DND-41 (cell line): ENCODE results near the gene TNIK.

Source experiments
- ATAC-seq: fragments of 200-7000 bp; cut with Tn5 transposase; 3 replicates; pipeline ENCODE4 v1.9.1; 2021; ENCODE audit warnings: low read depth; ENCODE audit not compliant: insufficient read depth
- DNase-seq: peaks from one replicate; pipeline ENCODE4 v3.0.0-alpha.2; 2020
- H2AFZ ChIP-seq: 2 replicates; pipeline ENCODE4 v1.6.0; 2012; ENCODE audit warnings: low read depth, low read length
- H3K27ac ChIP-seq: 2 replicates; pipeline ENCODE4 v1.5.1; 2012; ENCODE audit warnings: low read length, inconsistent platforms
- H3K27me3 ChIP-seq: fragments of 200-600 bp; sonication (generic); 2 replicates; pipeline ENCODE4 v1.6.0; 2012; ENCODE audit warnings: low read length, mild to moderate bottlenecking, inconsistent platforms; ENCODE audit not compliant: insufficient read depth, poor library complexity
- H3K36me3 ChIP-seq: 2 replicates; pipeline ENCODE4 v1.5.1; 2012; ENCODE audit warnings: low read length, inconsistent platforms; ENCODE audit not compliant: insufficient read depth
- H3K4me1 ChIP-seq: 2 replicates; pipeline ENCODE4 v1.5.1; 2012; ENCODE audit warnings: mild to moderate bottlenecking, low read length; ENCODE audit not compliant: insufficient read depth
- H3K4me2 ChIP-seq: 2 replicates; pipeline ENCODE4 v1.6.0; 2012; ENCODE audit warnings: mild to moderate bottlenecking, moderate library complexity, low read length, inconsistent platforms; ENCODE audit not compliant: insufficient read depth
- H3K4me3 ChIP-seq, 2 experiments: fragments of 200-600 bp in 1 of 2; shearing (Covaris generic) in 1 of 2; 2 replicates each; pipeline ENCODE4 v1.5.1; 2012 to 2016; ENCODE audit warnings: inconsistent platforms in 2 of 2, low read length in 2 of 2, mild to moderate bottlenecking in 2 of 2, low read depth in 1 of 2, moderate library complexity in 1 of 2
- H3K79me2 ChIP-seq: 2 replicates; pipeline ENCODE4 v1.6.0; 2012; ENCODE audit warnings: low read length, inconsistent platforms; ENCODE audit not compliant: insufficient read depth
- H3K9ac ChIP-seq: 2 replicates; pipeline ENCODE4 v1.6.0; 2012; ENCODE audit warnings: low read depth, mild to moderate bottlenecking, inconsistent platforms, low read length, moderate library complexity
- H3K9me3 ChIP-seq: 2 replicates; pipeline ENCODE4 v1.5.1; 2012; ENCODE audit warnings: low read length, moderate library complexity, mild to moderate bottlenecking, inconsistent platforms; ENCODE audit not compliant: insufficient read depth, severe bottlenecking
- H4K20me1 ChIP-seq: 2 replicates; pipeline ENCODE4 v1.6.0; 2012; ENCODE audit warnings: low read length; ENCODE audit not compliant: insufficient read depth
- CTCF ChIP-seq: IDR thresholded peaks from 2 replicates; pipeline ENCODE4 v1.5.1; 2012; ENCODE audit warnings: borderline replicate concordance, low read length, moderate library complexity, mild to moderate bottlenecking; ENCODE audit not compliant: poor library complexity, severe bottlenecking; ENCODE audit errors: extremely low read depth
- EZH2 ChIP-seq: IDR thresholded peaks from 3 replicates; pipeline ENCODE4 v1.6.1; 2012; ENCODE audit warnings: borderline replicate concordance, low read depth, mild to moderate bottlenecking, moderate library complexity, low read length, inconsistent platforms; ENCODE audit not compliant: severe bottlenecking

Gene TNIK

GRCh38 chr3:171237009-171237385 is 223.2 kb downstream of the TNIK start:
- no peak overlapping the region for H2AFZ ChIP-seq
- DNase-seq (no peak), ATAC-seq (no peak)
- H3K4me1 ChIP-seq = no peaks in the 10 kb centered on the region
- H3K4me2 ChIP-seq = no peak overlapping the region
- H4K20me1 ChIP-seq = no peaks in the 10 kb centered on the region
- TF ChIP-seq CTCF (no peak), EZH2 (no peak)
- H3K9ac ChIP-seq = no peak overlapping the region
- no peak overlapping the region for H3K4me3 ChIP-seq
- H3K9me3 ChIP-seq = no peaks in the 10 kb centered on the region
- no peaks in the 10 kb centered on the region for H3K27me3 ChIP-seq
- no peaks in the 10 kb centered on the region for H3K79me2 ChIP-seq
- no peaks in the 10 kb centered on the region for H3K36me3 ChIP-seq
- no peak overlapping the region for H3K27ac ChIP-seq

- no peak for ATAC-seq
- Histone ChIP-seq H3K27me3 (no peaks in the 10 kb centered on the region), H2AFZ (no peak overlapping the region), H3K9me3 (no peaks in the 10 kb centered on the region), H3K9ac (no peak overlapping the region), H3K4me1 (no peaks in the 10 kb centered on the region), H3K4me2 (no peak overlapping the region), H3K27ac (no peak overlapping the region), H3K4me3 (no peak overlapping the region), H3K79me2 (no peaks in the 10 kb centered on the region), H3K36me3 (no peaks in the 10 kb centered on the region), H4K20me1 (no peaks in the 10 kb centered on the region)
- TF ChIP-seq EZH2 = no peak
- no peak for TF ChIP-seq CTCF
- no peak for DNase-seq
Measured at GRCh38 chr3:171236265-171237008, 223.8 kb downstream of the TNIK start.

- DNase-seq (no peak), ATAC-seq (no peak)
- no peak overlapping the region for H3K4me3 ChIP-seq
- TF ChIP-seq CTCF (no peak), EZH2 (no peak)
- H3K27ac ChIP-seq = no peak overlapping the region
- no peak overlapping the region for H2AFZ ChIP-seq
- H3K4me2 ChIP-seq = no peak overlapping the region
- no peaks in the 10 kb centered on the region for H3K4me1 ChIP-seq
- H3K9me3 ChIP-seq = no peaks in the 10 kb centered on the region
- H4K20me1 ChIP-seq = no peaks in the 10 kb centered on the region
- no peaks in the 10 kb centered on the region for H3K27me3 ChIP-seq
- H3K9ac ChIP-seq = no peak overlapping the region
- no peaks in the 10 kb centered on the region for H3K79me2 ChIP-seq
- no peaks in the 10 kb centered on the region for H3K36me3 ChIP-seq
Measured at GRCh38 chr3:171234298-171235010, 225.8 kb downstream of the TNIK start.
